Lung (tissue), 12 donors: ENCODE data around the gene FAM118A. TPM values are rescaled to one million over a fixed set of nuclear protein-coding genes. Genes with fewer than 3 reads are reported as not detected.

Source experiments
- ATAC-seq: fragments of 200-7000 bp; cut with Tn5 transposase; one replicate; pipeline ENCODE4 v1.9.1; 2020; ENCODE audit warnings: moderate number of reproducible peaks; ENCODE audit not compliant: insufficient read depth, low FRiP score
- DNase-seq, 3 donors: peaks; one replicate each; pipeline ENCODE4 v3.0.0-alpha.2; 2013 to 2017
- H3K27ac ChIP-seq, 2 donors: one replicate each; pipeline ENCODE4 v1.5.1; 2013; ENCODE audit warnings: mild to moderate bottlenecking in 2 of 2, moderate library complexity in 2 of 2, control low read depth in 1 of 2, inconsistent platforms in 1 of 2, low read depth in 1 of 2, low read length in 1 of 2
- H3K27me3 ChIP-seq, 3 donors: one replicate each; pipeline ENCODE4 v1.5.1; 2013; ENCODE audit warnings: low read length in 2 of 3; ENCODE audit not compliant: control insufficient read depth in 3 of 3, insufficient read depth in 3 of 3
- H3K36me3 ChIP-seq, 4 donors: one replicate each; pipeline ENCODE4 v1.5.1; 2013; ENCODE audit warnings: low read length in 4 of 4, mild to moderate bottlenecking in 1 of 4, moderate library complexity in 1 of 4; ENCODE audit not compliant: control insufficient read depth in 4 of 4, insufficient read depth in 4 of 4
- H3K4me1 ChIP-seq, 5 donors: one replicate each; pipeline ENCODE4 v1.5.1; 2013; ENCODE audit warnings: low read length in 5 of 5, mild to moderate bottlenecking in 2 of 5, moderate library complexity in 1 of 5; ENCODE audit not compliant: control insufficient read depth in 5 of 5, insufficient read depth in 5 of 5
- H3K4me3 ChIP-seq: one replicate; pipeline ENCODE4 v1.5.1; 2013; ENCODE audit warnings: mild to moderate bottlenecking, control low read depth, moderate library complexity
- H3K9ac ChIP-seq, 2 donors: one replicate each; pipeline ENCODE4 v1.5.1; 2013; ENCODE audit warnings: low read length in 2 of 2, control low read depth in 1 of 2; ENCODE audit not compliant: insufficient read depth in 1 of 2
- H3K9me3 ChIP-seq, 4 donors: one replicate each; pipeline ENCODE4 v1.5.1; 2013; ENCODE audit warnings: low read length in 3 of 4, mild to moderate bottlenecking in 1 of 4, moderate library complexity in 1 of 4; ENCODE audit not compliant: control insufficient read depth in 4 of 4, insufficient read depth in 3 of 4
- CTCF ChIP-seq: IDR thresholded peaks from 2 replicates; pipeline ENCODE4 v1.5.1; 2012; ENCODE audit warnings: mild to moderate bottlenecking; ENCODE audit errors: control extremely low read depth, extremely low read depth
- WGBS, 2 donors: extraction: QIAGEN DNeasy Blood & Tissue Kit; methylation state at CpG; one replicate each; pipeline ENCODE4 v1.1.7; 2013; 5-methylcytosine and 5-hydroxymethylcytosine counted together
- polyA plus RNA-seq, 2 donors: library from polyadenylated mRNA; stranded (reverse); fragments of 200-250 nt; gene quantifications; one replicate each; pipeline ENCODE4 v1.2.1, GENCODE V29; 2013
- total RNA-seq, 2 donors: library from RNA; depleted of rRNA in 1 of 2; stranded (reverse); fragments of >200 nt in 1 of 2; gene quantifications; one replicate each; pipeline ENCODE4 v1.2.1, GENCODE V29; 2014 to 2021
- donor health status: control.
- donor health status: control.
- donor health status: Bipolar disorder and iron deficiency.
- donor health status: healthy.
- donor health status: DM: yes; HTN: yes; CAD: no.

FAM118A gene
- total and polyA plus RNA-seq, 4 donors: 12.0 to 71.8 (median 28.4) TPM

- DNase-seq (no peak), ATAC-seq (no peak)
- H3K36me3 ChIP-seq: no peaks in the 10 kb centered on the region
- H3K9ac ChIP-seq: no peak overlapping the region
- no peaks in the 10 kb centered on the region for H3K9me3 ChIP-seq
- no peak overlapping the region for H3K27ac ChIP-seq
- no peak for TF ChIP-seq CTCF
- no peaks in the 10 kb centered on the region for H3K27me3 ChIP-seq
- no peak overlapping the region for H3K4me3 ChIP-seq
- H3K4me1 ChIP-seq: peaks cover 0 to 10% (median 3%) of the 10 kb centered on the region in 5 donors
- WGBS, 2 donors: 75 to 77% methylated on average over 6 of the region's 6 CpGs
Observed at GRCh38 chr22:45305456-45306075, 4.2 kb upstream of the FAM118A start.

- H3K9me3 ChIP-seq: no peaks in the 10 kb centered on the region
- no peaks in the 10 kb centered on the region for H3K27me3 ChIP-seq
- H3K27ac ChIP-seq: no peak overlapping the region
- WGBS, 2 donors: 95 to 96% methylated on average over 9 of the region's 9 CpGs
- DNase-seq (no peak), ATAC-seq (no peak)
- no peaks in the 10 kb centered on the region for H3K36me3 ChIP-seq
- no peak for TF ChIP-seq CTCF
- H3K9ac ChIP-seq: no peak overlapping the region
- H3K4me1 ChIP-seq: peaks cover 0 to 15% (median 6%) of the 10 kb centered on the region in 5 donors
- no peak overlapping the region for H3K4me3 ChIP-seq
Observed at GRCh38 chr22:45306139-45306538, 3.6 kb upstream of the FAM118A start.

GRCh38 chr22:45308391-45308956 lies 1.3 kb upstream of the FAM118A start:
- Histone ChIP-seq H3K4me3 (no peak overlapping the region), H3K9me3 (no peaks in the 10 kb centered on the region), H3K36me3 (peaks cover 0 to 6% (median 1%) of the 10 kb centered on the region in 4 donors), H3K27me3 (no peaks in the 10 kb centered on the region), H3K4me1 (peaks cover 0 to 21% (median 9%) of the 10 kb centered on the region in 5 donors), H3K27ac (no peak overlapping the region), H3K9ac (no peak overlapping the region)
- no peak for TF ChIP-seq CTCF
- 83 to 87% methylated on average over 6 of the region's 6 CpGs for WGBS, 2 donors
- ATAC-seq: no peak
- peak in 1 of 3 donors; percentile 29 for DNase-seq
